RWPE1 (cell line): ENCODE data around the gene FAM78B.

Experiments
- CTCF ChIA-PET: fragments of 350-600 bp; sonication (Branson Sonifier 250); formaldehyde crosslinking; extraction: SDS; loops from one replicate; lab custom pipeline; 2021; lab: Yijun Ruan, JAX
- POLR2A ChIA-PET: fragments of 400-600 bp; formaldehyde crosslinking; extraction: SDS; loops from one replicate; lab custom pipeline; 2020; ENCODE audit warnings: antibody characterized with exemption; ENCODE audit not compliant: low non-redundant PET; lab: Yijun Ruan, JAX
- DNase-seq: peaks from one replicate; pipeline ENCODE4 v3.0.0; 2012; ENCODE audit warnings: low spot score
- H3K27ac ChIP-seq: fragments of 450-650 bp; 2 replicates; pipeline ENCODE4 v1.5.1; 2017
- CTCF ChIP-seq: fragments of 450-650 bp; conservative IDR thresholded peaks from 2 replicates; pipeline ENCODE4 v1.5.1; 2017; ENCODE audit warnings: low read depth, mild to moderate bottlenecking

Gene FAM78B

GRCh38 chr1:166121010-166121409 lies 45.8 kb downstream of the FAM78B start:
- no peak overlapping the region for H3K27ac ChIP-seq
- DNase-seq: no peak
- TF ChIP-seq CTCF: no peak
- CTCF ChIA-PET: no interaction called here
- POLR2A ChIA-PET: no interaction called here

DNA sequence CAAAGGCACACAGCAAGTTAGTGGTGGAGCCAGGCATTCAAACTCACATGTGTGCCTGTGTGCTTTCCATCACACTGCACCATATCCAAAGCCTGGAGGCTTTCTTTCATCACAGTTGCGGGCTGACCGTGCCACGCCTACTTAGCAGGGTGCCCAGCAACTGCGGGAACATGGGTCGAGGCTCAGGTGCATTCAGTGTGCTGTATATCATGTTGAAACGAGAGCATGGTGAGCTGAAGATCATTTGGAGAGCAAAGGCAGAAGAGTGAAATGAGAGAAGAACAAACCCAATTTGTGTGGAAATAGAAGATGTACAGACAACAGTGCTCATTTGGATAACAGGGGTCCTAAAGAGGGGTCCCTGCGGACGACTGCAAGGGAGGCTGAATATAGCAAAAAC lies 46.5 kb downstream of the FAM78B start:
- POLR2A ChIA-PET: no interaction called here

GRCh38 chr1:166119471-166119965 lies 47.3 kb downstream of the FAM78B start:
- no peak for TF ChIP-seq CTCF
- POLR2A ChIA-PET: no interaction called here
- H3K27ac ChIP-seq: no peak overlapping the region
- CTCF ChIA-PET: no interaction called here
- DNase-seq: no peak

More for the DNA sequence above, 46.5 kb downstream of the FAM78B start:
- no peak for TF ChIP-seq CTCF
- DNase-seq: no peak
- no peak overlapping the region for H3K27ac ChIP-seq
- CTCF ChIA-PET: no interaction called here

GRCh38 chr1:166117776-166118175 lies 49.0 kb downstream of the FAM78B start:
- no peak overlapping the region for H3K27ac ChIP-seq
- no peak for DNase-seq
- TF ChIP-seq CTCF: no peak
- POLR2A ChIA-PET: no interaction called here
- CTCF ChIA-PET: no interaction called here

GRCh38 chr1:166116026-166116425 lies 50.8 kb downstream of the FAM78B start:
- CTCF ChIA-PET: no interaction called here
- no peak for DNase-seq
- TF ChIP-seq CTCF: no peak
- POLR2A ChIA-PET: no interaction called here
- no peak overlapping the region for H3K27ac ChIP-seq

DNA sequence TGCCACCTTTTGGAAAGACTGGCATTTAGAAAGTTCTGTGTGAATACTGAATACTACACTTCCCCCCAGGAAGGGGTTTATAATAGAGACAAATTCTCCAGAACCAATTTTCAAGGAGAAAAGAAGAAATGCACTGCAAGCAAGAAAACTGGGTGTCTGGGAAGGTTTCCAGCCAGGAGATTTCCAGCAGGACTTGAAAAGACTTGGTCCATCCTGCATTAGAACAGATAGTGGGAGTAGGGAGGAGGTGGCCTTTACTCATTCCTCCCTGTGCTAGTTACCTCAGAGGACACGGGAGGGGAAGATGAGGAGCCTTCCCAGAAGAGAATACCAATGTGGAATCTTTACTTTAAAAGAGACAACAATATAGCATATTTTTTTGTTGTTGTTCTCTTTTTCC lies 52.4 kb downstream of the FAM78B start:
- no peak for DNase-seq
- ChIA-PET CTCF (no interaction called here), POLR2A (no interaction called here)
- no peak for TF ChIP-seq CTCF
- no peak overlapping the region for H3K27ac ChIP-seq
